Activated CD4-positive, alpha-beta T cell treated with anti-CD3 and anti-CD28 coated beads, Interleukin-2, amount 50 U/mL, for 48 hours (primary cell): ENCODE results near the gene ADCY10.
"Not testable (repeated sequence)": the region's sequence is repeated elsewhere in the genome, so short reads cannot be mapped to it uniquely, and the experiment has no call there.

Experiments used
- DNase-seq, 2 experiments: peaks; one replicate each; pipeline ENCODE4 v3.0.0-alpha.2; 2020

Gene ADCY10

DNA sequence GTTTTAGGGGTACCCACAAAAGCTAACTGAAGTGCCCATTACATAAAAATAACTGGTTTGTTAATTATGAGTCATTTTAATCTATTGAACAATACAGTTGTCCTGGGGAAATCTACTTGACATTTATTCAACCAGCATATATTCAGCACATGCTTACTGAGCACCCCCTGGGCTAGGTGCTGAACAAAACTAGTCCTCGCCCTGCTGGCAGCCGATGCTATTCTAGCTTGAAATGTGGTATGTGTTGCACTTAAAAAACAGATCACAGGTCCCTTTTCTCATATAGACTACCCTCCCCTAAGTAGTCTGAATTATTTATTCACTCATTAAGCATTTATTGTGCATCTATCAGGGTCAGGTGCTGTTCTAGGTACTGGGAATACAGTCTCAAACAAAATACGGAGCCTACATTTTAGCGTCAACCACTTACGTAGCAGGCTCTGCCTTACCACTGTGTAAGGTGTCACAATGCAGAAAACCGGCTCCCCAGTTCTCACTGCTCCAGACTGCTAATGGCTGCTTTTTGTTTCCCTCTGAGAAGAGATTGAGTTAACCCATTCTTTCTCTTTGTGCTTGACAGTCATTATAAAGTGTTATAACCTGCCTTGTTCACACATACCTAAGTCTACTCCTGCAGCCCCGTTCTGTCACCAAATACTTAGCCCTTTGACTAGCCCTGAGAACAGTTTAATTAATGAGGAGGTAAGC, 57.1 kb downstream of the ADCY10 start:
- no peak for DNase-seq

DNA sequence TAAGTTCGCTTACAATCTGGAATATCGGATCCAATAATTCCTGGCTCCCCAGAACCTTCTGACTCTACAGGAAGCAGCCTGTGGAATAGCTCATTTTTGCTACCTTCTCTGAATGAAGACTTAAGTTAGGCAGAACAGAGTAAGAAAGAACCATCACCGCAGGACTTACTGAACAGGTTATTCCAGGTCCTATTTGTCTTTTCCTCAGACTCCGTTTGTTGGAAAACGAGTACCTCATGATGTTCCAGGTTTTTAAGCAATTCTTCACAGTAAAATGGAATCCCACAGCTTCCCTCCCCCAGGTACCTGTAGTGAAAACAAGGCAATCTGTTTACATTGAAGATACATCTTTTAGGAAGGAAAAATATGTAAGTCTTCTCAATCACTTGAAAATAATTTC, 59.8 kb downstream of the ADCY10 start:
- DNase-seq, result no peak

GRCh38 chr1:167849666-167850065, 64.3 kb downstream of the ADCY10 start:
- no peak for DNase-seq

- DNase-seq, result no peak
Observed at GRCh38 chr1:167842872-167843271, 71.1 kb downstream of the ADCY10 start.

- no peak for DNase-seq
Observed at GRCh38 chr1:167841530-167841929, 72.4 kb downstream of the ADCY10 start.

DNA sequence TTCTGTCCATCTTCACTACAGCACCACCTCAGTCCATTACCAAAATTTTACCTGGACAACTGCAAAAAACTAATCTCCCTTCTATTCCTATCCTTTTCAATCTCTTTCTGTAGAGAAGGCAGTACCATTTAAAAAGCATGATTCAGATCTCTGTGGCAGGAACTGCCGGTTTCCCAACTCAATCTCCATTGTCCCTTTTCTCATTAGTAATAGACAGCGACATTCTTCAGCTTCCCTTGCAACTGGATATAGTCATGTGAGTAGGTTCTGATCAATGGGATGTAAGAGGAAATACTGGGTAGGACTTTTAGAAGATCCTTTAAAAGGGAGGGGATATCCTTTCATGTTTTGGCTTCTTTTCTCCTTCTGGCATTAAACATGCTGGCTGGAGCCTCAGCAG, 74.9 kb downstream of the ADCY10 start:
- no peak for DNase-seq

DNA sequence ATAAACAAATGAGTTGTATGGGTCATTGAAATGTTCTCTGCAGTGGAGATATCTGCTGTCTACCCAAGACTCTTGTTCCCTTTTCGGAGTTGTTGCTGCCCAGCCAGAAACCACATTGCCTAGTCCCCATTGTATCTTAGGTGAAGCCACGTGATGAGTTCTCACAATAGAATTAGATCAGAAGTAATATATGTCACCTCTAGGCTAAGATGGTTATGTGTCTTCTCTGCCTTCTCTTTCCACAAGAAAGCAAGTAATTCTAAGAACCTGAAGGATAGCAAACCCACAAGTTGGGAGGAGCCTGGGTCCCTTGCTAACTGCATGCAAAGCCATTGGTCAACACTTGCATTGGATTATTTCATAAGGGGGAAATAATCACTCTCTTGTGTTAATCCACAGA, 76.6 kb downstream of the ADCY10 start:
- DNase-seq, result no peak

DNA sequence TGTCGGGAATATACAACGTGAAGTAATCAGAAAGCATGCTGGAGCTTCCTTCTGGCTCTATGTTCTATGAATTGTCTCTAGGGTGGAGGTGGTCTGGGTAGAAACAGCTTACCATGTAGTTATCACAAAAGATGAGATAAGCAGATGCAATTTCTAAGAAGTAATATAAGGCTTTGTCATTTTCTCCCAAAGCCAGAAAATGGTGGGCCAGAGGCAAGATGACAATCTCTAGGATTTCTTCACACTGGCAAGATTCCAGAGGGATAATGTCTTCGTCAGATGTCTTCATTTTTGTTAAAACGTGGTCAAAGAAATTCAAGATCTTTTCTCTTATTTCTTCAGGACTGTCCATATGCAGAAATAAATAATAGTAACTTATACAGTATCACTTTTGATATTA, 77.7 kb downstream of the ADCY10 start:
- DNase-seq, result no peak

DNA sequence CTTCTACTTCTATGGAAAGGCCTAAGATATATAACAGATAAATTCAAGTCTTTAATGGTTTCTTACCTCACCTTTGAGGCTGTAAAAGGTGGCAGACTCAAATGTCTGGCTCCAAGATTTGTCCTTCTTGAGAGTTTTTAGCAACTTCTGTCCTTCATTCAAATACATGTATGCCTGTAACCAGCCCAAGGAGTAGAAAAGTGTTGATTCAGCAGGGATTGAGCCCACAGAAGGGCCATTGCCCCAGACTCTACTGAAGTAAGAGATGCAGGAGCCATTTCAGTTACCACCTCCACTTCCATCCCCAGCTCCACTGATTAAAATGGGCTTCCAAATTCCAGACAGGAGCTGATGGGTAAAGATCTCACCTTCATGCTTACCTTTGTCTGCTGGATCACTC, 80.0 kb downstream of the ADCY10 start:
- DNase-seq, result no peak

GRCh38 chr1:167832693-167833092, 81.2 kb downstream of the ADCY10 start:
- no peak for DNase-seq

DNA sequence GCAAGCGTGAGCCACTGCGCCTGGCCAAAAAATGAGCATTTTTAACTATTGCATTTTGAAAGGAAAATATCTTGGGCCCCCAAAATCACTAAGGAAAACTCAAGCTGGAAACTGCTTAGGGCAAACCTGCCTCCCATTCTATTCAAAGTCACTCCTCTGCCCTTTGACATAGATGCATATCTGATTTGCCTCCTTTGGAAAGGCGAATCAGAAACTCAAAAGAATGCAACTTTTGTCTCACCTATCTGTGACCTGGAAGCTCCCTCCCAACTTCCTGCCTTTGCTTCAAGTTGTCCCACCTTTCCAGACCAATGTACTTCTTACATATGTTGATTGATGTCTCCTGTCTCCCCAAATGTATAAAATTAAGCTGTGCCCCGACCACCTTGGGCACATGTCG, 83.3 kb downstream of the ADCY10 start:
- not testable (repeated sequence) for DNase-seq

DNA sequence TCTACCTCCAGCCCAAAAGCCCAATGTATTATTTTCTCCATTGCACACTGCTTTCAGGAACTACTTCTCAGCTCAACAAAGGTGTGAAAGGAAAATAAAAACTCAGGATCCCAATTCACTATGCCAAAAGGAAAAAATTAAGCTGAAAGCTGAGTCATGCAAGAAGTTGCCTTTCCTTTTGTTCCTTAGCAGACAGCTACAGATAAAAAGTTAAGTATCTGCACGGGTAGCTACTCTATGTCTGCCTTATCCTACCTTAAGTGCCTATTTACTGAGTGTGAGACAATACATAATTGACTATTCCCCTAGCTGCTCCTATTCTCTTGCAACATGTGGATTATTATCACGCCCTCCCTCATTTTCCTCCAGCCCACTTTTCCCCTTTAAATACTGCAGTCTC, 84.1 kb downstream of the ADCY10 start:
- no peak for DNase-seq

DNA sequence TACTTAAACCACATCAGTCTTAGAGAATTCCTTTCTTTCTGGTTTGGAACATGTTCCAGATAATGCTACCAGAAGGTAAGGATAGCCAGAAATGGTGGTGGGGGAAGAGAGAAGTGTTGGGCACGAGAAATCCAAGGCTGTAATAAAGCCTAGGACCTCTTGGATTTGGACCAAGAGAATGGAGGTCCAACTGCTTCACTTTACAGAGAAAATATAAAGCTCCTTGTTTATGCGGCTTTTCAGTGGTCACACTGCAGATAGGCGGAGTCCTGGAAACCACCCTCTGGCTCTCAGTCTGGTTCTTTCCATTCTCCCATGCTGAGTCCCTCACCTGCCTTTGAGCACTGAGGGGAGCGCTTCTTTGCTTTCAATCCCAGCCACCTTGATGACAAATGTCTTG, 87.8 kb downstream of the ADCY10 start:
- DNase-seq, result no peak

GRCh38 chr1:167825419-167826079, 88.4 kb downstream of the ADCY10 start:
- DNase-seq, result no peak

DNA sequence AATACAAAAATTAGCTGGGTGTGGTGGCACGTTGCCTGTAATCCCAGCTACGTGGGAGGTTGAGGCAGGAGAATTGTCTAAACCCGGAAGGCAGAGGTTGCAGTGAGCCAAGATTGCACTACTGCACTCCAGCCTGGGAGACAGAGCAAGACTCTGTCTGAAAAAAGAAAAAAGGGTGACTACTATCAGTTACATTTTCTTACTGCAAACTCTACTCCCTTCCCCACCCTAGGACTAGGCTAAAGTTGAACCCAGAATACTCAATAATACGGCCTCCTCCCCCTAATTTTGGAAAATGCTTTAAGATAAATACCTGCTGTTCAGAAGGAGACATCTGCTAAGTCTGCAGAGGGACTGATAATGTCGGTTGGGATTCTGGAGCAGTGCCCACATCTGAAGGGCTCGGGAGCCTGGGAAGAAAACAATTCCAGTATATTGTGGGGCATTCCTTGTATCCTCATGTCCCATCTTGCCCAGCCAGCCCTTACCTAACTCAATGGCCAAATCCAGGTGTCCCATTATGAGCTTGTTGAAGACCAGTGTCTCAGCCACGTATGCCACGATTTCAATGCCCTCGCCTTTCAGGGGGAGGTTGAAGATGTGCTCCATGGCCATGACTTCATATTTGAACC, 89.7 kb downstream of the ADCY10 start:
- DNase-seq, result no peak

- no peak for DNase-seq
Observed at GRCh38 chr1:167821969-167822685, 91.8 kb downstream of the ADCY10 start.

DNA sequence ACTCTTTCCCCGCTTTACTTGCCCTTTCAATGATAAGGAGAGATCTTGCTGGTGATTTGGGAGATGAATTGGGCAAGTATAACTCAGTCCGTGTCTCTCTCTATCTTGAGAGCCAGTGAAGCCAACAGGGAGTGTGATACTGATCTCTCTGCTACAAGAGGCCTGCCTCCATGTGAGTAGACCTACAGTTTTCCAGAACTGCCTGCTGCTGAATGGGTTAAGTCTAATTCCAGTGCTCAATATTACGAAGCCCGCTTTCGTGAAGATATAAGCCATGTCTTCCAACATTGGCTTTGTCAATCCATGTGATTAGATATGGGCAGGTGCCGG, 92.6 kb downstream of the ADCY10 start:
- no peak for DNase-seq

DNA sequence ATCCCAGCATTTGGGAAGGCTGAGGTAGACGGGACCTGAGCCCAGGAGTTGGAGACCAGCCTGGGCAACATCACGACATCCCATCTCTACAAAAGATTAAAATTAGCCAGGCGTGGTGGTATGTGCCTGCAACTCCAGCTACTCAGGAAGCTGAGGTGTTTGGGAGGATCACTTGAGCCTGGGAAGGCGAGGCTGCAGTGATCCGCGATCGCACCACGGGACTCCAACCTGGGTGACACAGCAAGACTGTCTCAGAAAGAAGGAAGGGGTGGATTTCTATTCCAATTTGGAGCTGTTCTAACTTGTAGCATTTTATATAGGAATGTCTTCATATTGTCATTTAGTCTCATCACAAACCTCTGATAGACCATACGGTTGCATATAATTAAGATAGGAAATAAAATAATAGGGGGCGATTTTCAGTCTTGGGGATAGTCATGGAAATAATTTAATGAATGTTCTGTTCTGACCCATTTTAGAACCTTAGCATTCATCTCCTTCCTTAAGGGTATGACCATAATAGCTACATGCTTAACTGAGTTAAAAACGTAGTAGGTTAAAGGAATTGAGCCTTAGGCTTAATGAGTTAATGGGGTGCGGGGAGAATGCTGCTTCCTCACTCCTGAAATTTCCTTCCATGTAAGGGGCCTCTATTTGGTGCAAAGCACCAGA, 93.1 kb downstream of the ADCY10 start:
- DNase-seq, result no peak

GRCh38 chr1:167819849-167820683, 93.9 kb downstream of the ADCY10 start:
- DNase-seq, result peak; percentile 34 to 49

- DNase-seq, result no peak
Observed at GRCh38 chr1:167815650-167816049, 98.3 kb downstream of the ADCY10 start.

DNA sequence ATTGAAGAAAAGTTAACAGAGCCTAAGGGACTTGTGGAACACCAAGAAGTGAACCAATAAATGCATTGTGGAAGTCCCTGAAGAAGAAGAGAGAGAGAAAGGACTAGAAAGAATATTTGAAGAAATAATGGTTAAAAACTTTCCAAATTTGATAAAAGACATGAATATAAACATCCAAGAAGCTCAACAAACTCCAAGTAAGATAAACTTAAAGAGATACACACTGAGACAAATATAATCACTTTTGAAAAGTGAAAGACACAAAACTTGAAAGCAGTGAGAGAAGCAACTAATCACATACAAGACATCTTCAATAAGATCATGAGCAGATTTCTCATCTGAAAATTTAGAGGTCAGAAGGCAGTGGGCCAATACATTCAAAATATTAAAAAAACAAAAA, 101.0 kb downstream of the ADCY10 start:
- no peak for DNase-seq

GRCh38 chr1:167808690-167809089, 105.2 kb downstream of the ADCY10 start:
- DNase-seq, result no peak
